Activated CD8-positive, alpha-beta memory T cell treated with anti-CD3 and anti-CD28 coated beads, Interleukin-2, amount 50 U/mL, for 24 hours (primary cell): ENCODE data around the gene ALDH16A1.

Experiments
- DNase-seq: peaks from one replicate; pipeline ENCODE4 v3.0.0-alpha.2; 2020; ENCODE audit errors: extremely low read depth

Gene ALDH16A1

GRCh38 chr19:49488046-49488862, 35.2 kb downstream of the ALDH16A1 start:
- no peak for DNase-seq

- no peak for DNase-seq
Measured at GRCh38 chr19:49488863-49489537, 36.0 kb downstream of the ALDH16A1 start.

GRCh38 chr19:49489601-49490167, 36.7 kb downstream of the ALDH16A1 start:
- DNase-seq, result no peak

GRCh38 chr19:49490287-49491029, 37.4 kb downstream of the ALDH16A1 start:
- no peak for DNase-seq

- DNase-seq, result no peak
Measured at GRCh38 chr19:49491030-49491803, 38.2 kb downstream of the ALDH16A1 start.

GRCh38 chr19:49491804-49492572, 39.0 kb downstream of the ALDH16A1 start:
- DNase-seq, result no peak

- no peak for DNase-seq
Measured at GRCh38 chr19:49492573-49493405, 39.8 kb downstream of the ALDH16A1 start.

- DNase-seq, result no peak
Measured at GRCh38 chr19:49496574-49497008, 43.6 kb downstream of the ALDH16A1 start.

- DNase-seq, result no peak
Measured at GRCh38 chr19:49497047-49497788, 44.2 kb downstream of the ALDH16A1 start.

- DNase-seq, result no peak
Measured at GRCh38 chr19:49497789-49498103, 44.7 kb downstream of the ALDH16A1 start.

- no peak for DNase-seq
Measured at GRCh38 chr19:49498475-49498874, 45.5 kb downstream of the ALDH16A1 start.

GRCh38 chr19:49499030-49499670, 46.1 kb downstream of the ALDH16A1 start:
- no peak for DNase-seq

GRCh38 chr19:49502866-49503581, 50.0 kb downstream of the ALDH16A1 start:
- no peak for DNase-seq

GRCh38 chr19:49503582-49503962, 50.5 kb downstream of the ALDH16A1 start:
- no peak for DNase-seq

- no peak for DNase-seq
Measured at GRCh38 chr19:49506575-49507105, 53.6 kb downstream of the ALDH16A1 start.

- DNase-seq, result no peak
Measured at GRCh38 chr19:49507803-49508494, 54.9 kb downstream of the ALDH16A1 start.
